GM04503 (cell line): Measurements from ENCODE around the gene SKOR1.

Source experiments
- DNase-seq: peaks from one replicate; pipeline ENCODE4 v3.0.0-alpha.2; 2012; ENCODE audit warnings: low read depth

SKOR1 gene, protein sequence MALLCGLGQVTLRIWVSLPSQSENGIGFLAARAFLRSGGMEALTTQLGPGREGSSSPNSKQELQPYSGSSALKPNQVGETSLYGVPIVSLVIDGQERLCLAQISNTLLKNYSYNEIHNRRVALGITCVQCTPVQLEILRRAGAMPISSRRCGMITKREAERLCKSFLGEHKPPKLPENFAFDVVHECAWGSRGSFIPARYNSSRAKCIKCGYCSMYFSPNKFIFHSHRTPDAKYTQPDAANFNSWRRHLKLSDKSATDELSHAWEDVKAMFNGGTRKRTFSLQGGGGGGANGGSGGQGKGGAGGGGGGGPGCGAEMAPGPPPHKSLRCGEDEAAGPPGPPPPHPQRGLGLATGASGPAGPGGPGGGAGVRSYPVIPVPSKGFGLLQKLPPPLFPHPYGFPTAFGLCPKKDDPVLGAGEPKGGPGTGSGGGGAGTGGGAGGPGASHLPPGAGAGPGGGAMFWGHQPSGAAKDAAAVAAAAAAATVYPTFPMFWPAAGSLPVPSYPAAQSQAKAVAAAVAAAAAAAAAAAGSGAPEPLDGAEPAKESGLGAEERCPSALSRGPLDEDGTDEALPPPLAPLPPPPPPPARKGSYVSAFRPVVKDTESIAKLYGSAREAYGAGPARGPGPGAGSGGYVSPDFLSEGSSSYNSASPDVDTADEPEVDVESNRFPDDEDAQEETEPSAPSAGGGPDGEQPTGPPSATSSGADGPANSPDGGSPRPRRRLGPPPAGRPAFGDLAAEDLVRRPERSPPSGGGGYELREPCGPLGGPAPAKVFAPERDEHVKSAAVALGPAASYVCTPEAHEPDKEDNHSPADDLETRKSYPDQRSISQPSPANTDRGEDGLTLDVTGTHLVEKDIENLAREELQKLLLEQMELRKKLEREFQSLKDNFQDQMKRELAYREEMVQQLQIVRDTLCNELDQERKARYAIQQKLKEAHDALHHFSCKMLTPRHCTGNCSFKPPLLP

GRCh38 chr15:67824976-67825880, at the start of gene SKOR1:
Gene SKOR1 (plus strand): TSS chr15:67825509. CDS start chr15:67825603, 94 bp downstream.
- no peak for DNase-seq

DNA sequence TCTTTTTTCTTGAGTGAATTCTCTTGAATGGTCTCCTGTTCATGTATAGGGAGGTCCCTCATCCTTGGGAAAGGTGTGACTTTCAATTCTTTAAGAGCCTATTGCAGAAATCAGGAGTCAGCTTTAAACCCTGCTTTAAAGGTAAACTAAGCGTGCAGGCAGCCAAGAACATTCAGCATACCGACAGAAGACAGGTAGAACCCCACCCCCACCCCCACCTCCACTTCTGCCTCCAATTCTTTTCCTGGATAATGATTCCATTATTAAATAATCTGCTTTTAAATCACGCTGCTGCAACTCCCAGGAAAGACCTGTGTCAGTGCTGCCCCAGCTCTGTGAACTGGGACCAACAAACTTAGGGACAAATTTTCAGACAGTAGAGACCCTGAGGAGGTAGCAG, 49.3 kb upstream of the SKOR1 start:
- no peak for DNase-seq

DNA sequence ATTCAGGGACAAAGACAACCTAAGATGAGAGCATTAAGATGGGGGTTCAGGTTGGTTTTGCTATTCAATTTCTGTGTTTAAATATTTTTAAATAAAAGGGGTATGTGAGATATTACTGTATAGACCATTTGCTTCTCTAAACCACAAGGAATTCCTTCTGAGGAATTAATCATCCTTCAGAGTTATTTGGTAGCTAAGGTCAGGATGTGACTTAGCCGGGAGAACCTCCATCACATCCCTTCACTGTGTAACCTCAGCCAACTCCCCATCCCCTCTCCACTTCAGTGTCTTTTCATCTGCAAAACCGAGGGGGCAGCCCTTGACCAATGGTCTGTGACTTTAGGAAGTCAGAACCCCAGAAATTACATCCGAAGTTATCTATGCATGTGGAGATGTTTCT, 48.7 kb upstream of the SKOR1 start:
- no peak for DNase-seq

DNA sequence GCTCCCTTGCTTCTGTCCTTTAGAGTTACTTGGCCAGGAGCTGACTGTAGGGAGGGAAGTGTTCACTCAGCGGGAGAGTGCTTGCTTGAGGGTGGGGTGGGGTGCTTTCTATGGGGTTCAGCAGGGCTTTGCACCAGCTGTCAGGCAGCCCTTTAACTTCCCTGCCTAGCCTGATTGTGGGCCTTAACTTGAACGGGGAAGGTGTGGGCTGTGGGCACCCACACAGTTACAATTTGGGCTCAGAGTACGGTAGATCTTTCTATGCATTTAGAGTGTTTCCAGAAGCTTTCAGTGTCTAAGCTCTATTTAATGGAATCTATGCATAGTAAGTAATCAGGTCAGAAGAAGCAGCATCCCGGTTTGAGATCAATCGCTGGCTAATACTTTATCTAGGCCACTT, 48.2 kb upstream of the SKOR1 start:
- DNase-seq, result no peak

DNA sequence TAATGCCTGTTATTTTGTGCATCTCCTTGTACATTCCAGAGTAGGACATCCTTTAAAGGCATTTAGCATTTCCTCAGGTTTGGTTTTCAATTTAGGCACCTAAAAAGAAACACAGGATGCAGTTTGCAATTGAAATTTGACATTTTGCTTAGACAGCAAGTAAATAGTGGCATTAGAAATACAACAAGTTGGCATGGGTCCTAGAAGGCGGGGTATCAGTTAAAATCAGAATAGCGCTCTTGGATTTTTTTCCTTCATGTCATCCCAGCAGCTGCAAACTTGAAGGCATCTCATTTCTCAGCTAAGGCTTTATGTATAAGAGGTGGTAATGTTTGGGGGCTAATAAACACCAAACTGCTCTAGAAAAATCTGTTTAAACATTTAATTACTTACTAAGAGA, 47.5 kb upstream of the SKOR1 start:
- no peak for DNase-seq

GRCh38 chr15:67778968-67779548, 46.3 kb upstream of the SKOR1 start:
- no peak for DNase-seq

DNA sequence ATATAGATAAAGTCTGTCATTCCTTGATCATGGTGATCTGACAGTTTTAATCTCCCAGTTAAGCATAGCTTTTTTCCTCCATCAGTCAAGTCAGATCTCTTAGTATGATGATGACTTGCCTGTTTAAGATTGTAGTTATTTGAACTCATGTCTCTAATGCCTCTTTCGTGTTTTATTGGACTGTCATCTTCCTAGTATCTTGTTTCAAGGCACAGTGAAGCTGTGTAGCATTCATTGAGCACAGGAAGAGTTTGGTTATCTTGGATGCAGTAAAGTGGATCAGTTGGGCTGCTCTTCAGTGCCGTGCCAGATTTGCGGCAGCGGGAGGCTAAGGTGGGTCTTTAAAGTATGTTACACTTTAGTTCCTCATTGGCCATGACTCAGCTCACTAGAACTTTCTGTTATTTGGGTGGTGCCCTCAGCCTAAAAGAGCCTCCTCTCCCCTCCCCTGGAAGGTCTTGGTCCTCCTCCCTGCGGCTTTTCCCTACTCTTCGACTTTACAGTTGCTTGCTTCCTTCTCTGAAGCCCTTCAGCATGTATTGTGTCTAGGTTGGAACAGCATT, 45.7 kb upstream of the SKOR1 start:
- no peak for DNase-seq

- no peak for DNase-seq
Observed at GRCh38 chr15:67781061-67781460, 44.2 kb upstream of the SKOR1 start.

DNA sequence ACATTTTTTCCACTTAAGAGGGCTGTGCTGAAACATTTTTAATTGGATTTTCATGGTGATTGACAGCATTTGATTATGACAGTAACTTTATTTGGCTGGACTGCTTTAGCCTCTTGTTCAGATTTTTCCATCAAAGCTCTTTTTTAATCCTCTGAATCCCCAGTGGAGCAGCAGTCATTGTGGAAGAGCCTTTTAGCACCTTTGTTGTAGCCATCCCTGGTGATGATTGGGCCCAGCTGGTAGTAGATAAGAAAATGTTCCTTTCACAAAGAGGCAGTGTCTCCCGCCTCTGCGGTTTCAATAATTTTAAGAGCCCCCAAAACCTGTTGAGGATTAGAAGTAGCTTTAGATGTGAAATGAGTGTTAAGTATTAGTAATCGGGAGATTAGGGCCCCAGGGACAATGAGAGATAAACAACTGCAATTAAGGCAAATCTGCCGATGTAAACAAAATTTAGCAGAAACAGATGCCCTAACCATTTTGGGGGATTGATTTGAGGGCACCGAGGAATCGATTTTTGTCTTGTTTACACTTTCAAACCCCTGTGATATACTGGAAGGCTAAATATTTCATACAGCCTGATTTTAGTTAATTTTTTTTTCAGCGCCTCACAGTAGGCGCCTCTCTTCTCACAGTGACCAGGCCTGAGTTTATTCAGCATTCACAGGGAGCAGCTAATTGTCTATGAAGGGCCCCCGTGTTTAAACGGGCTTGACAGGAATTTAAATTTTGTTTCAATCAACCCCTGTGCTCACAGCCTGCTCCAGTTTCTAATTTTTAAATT, 43.2 kb upstream of the SKOR1 start:
- DNase-seq, result no peak

- no peak for DNase-seq
Observed at GRCh38 chr15:67782691-67782991, 42.7 kb upstream of the SKOR1 start.

GRCh38 chr15:67783303-67783702, 42.0 kb upstream of the SKOR1 start:
- no peak for DNase-seq

DNA sequence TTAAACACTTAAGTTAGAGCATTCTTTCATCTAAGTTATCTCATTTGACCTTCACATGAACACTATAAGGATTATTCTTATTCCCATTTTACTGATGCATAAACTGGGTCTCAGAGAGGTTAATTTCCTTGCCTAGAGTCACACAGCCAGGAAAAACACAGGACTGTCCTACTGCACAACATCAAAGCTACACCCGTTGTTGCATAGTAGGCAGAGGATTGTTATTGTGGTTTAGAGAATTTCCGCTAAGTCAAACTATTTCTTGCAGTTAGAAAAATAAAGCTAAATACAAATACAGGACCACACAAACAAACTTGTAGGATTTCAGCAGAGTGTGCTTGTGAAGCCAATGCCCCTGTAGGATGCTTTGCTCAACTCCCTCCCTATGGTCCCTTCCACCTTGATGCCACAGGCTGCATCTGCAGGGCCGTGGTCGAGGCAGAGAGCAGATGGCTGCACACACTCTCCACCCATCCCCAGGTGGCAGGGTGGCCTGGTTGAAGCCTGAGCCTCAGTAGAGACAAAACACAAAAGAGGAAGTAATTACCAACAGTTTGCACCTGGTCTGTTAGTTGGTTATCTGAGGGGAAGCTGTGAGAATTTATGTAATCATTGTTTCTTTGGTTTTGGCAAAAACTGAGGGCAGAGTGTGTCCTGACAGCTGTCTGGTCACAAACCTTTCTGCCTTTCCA, 41.1 kb upstream of the SKOR1 start:
- DNase-seq, result no peak

GRCh38 chr15:67784856-67785430, 40.4 kb upstream of the SKOR1 start:
- DNase-seq, result no peak

GRCh38 chr15:67785431-67785830, 39.9 kb upstream of the SKOR1 start:
- no peak for DNase-seq

GRCh38 chr15:67786646-67787045, 38.7 kb upstream of the SKOR1 start:
- no peak for DNase-seq

DNA sequence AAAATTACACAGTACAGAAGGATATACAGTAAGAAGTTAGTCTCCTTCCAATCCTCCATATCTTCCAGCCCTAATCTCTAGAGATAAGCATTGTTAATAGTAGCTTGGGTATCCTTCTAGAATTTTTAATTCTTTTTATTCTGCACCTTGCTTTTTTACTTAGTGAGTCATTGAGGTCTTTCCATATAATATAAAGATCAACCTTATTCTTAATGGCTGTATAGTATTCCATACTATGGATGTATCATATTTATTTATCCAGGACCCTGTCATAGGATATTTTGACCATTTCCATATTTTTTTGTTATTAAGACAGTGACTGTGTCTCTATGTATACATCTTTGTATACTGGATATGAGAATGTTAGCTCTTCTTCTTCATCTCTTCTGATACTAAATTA, 36.3 kb upstream of the SKOR1 start:
- DNase-seq, result no peak

- DNase-seq, result no peak
Observed at GRCh38 chr15:67790610-67791319, 34.5 kb upstream of the SKOR1 start.

DNA sequence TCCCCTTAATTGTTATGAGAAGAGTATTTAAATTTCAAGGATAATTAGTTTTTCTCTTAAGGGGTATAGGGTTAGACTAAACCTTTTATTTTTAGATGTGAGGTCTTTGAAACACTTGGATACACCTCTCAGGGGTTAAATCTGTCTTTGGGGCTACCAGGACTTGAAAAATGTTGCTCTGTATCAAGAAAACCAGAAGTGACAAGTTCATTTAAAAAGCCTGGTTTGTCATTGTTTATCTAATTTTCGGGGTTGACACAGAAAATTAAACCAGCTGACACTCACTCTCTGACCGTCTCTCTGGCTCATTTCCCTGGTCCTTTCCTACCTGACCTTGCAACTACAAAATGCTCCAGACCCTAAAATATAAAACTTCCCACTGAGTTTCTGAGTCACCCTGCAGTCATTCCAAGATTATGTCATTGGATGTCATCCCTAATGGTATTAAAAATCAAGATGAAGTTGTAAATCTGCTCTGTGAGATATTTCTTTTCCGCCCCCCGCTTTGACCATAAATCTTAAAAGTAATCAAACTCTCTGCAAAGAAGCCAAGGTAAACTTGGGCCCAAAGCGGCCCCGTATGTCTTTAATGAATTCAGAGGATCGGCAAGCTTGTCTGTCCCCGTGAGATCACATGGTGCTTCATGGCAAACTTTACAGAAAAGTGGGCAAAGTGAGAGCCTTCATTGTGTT, 32.9 kb upstream of the SKOR1 start:
- no peak for DNase-seq
